Activated naive CD8-positive, alpha-beta T cell treated with anti-CD3 and anti-CD28 coated beads, Interleukin-2, amount 10 ng/mL, durations not matched to agents 7 days and 5 days (primary cell): Measurements from ENCODE around the gene ITPKB. TPM values are rescaled to one million over a fixed set of nuclear protein-coding genes. Genes with fewer than 3 reads are reported as not detected.
A peak's percentile ranks its signal among the peaks of the same experiment; 100 is the strongest.

Experiments
- ATAC-seq: fragments of 150-1000 bp; cut with Tn5 transposase; one replicate; pipeline ENCODE4 v1.10.0; 2021; ENCODE audit warnings: low read depth, moderate library complexity
- POLR2A ChIA-PET: fragments of 350-600 bp; sonication (Branson Sonifier 250); formaldehyde crosslinking; loops from one replicate; lab custom pipeline; 2021; ENCODE audit warnings: antibody characterized with exemption; lab: Charles Lee
- DNase-seq: peaks from one replicate; pipeline ENCODE4 v3.0.0; 2021
- H3K27ac Mint-ChIP-seq: one replicate; pipeline ENCODE4 v1.8.0; 2022; ENCODE audit warnings: mild to moderate bottlenecking, mixed read lengths
- H3K27me3 Mint-ChIP-seq: one replicate; pipeline ENCODE4 v1.8.0; 2022; ENCODE audit warnings: mild to moderate bottlenecking, moderate library complexity, mixed read lengths
- H3K36me3 Mint-ChIP-seq: one replicate; pipeline ENCODE4 v1.8.0; 2021; ENCODE audit warnings: mild to moderate bottlenecking, mixed read lengths
- H3K4me1 Mint-ChIP-seq: one replicate; pipeline ENCODE4 v1.8.0; 2021; ENCODE audit warnings: mixed read lengths
- H3K4me3 Mint-ChIP-seq: one replicate; pipeline ENCODE4 v1.8.0; 2022; ENCODE audit warnings: mild to moderate bottlenecking, moderate library complexity, mixed read lengths
- H3K9me3 Mint-ChIP-seq: one replicate; pipeline ENCODE4 v1.8.0; 2021; ENCODE audit warnings: mixed read lengths
- total RNA-seq, 2 experiments: library from RNA; stranded (reverse); gene quantifications; one replicate each; pipeline ENCODE4 v1.2.3, GENCODE V29; 2021

ITPKB gene
- total RNA-seq, 2 experiments from 2014 or later, result 75.3 to 76.9 TPM

DNA sequence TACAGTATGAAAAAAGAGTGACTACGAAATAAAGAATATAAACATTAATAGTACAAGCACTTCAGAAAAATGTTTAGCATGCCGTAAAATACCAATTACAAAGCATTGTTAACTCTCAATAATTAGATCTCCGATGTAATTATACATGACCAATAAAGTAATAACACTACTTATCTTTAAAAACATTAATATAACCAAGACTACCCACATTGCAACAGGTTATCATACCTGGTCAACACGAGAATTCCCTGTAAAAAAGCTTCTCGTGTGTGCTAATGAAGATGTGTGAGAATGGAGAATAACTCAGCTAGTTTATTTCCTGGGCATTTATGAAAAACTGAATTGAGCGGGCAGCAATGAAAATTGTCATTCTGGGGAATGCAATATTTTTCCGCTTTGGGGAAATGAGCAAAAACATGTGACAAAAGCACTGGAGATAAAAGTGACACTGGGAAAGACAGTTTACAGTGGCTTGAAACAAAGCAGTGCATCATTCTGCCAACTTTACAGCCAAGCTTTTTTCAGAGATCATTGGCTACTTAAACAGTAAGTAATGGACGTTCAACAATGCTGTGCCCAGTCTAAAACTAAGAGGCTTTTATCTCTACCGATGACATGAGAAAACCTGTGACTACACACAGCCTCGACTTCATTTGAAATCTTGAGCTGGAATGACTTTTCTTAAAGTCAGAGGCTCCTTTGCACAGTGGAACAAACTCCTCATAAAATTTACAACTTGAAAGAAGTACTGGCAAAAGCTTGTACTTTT lies 34.7 kb downstream of the ITPKB start:
- DNase-seq (no peak), ATAC-seq (no peak)
- POLR2A ChIA-PET, result interaction anchor here (0.8 to 2.7 kb wide), 9 partner anchors 11 to 62 kb away, joined by 3 to 11 read pairs (median 4); partner anchors contain the start of gene ITPKB
- Mint-ChIP-seq H3K36me3 (peaks cover 23% of the 10 kb centered on the region), H3K4me1 (peaks cover 47% of the 10 kb centered on the region), H3K9me3 (no peaks in the 10 kb centered on the region), H3K27ac (peak overlapping the region; percentile 75), H3K27me3 (no peaks in the 10 kb centered on the region), H3K4me3 (peak overlapping the region; percentile 86)

DNA sequence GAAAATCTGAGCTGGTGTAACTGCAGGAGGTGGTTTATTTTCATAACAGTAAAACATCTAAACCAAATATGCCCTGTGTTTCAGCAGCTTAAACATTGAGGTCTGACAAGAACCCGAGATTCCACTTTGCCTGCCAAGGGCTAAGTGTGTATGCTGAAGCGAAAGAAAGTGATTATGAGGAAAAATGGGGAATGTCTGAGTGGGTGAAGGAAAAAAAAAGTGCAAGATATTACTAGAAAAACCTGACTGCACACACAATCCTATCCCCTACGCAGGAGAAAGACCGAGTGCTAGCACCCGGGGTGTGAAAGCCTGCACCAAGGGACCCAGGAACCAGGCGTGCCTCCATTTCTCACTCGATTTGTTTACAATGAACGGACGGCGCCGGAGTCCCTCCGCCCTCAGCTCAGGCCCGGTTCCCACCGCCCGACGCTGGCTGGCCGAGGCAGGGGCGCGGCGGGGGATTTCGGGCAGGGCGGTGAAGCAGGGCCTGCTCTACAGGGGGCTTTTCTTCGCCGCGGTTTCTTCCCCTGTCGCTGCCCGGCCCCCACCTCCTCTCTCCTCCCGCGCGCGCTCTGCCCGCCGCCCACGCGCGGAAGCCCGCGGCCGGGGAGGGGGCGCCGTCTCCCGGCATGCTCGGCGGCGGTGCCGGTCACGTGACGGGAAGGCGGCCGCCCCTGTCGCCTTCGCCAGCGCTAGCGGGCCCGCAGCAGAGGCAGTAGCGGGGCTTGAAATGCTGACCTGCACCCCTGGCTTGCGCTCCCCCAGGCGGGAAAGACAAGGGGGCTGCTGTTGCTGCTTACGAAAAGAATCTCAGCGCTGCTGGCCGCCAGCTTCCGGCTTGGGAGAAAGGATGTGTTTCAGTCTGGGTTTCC lies 35.9 kb downstream of the ITPKB start:
- H3K4me1 Mint-ChIP-seq, result peaks cover 49% of the 10 kb centered on the region
- no peaks in the 10 kb centered on the region for H3K9me3 Mint-ChIP-seq
- POLR2A ChIA-PET, result interaction anchor here (0.7 to 2.7 kb wide), 18 partner anchors 9 to 70 kb away, joined by 3 to 11 read pairs (median 4); partner anchors contain the start of gene ITPKB
- ATAC-seq, result peak; percentile 82
- H3K27ac Mint-ChIP-seq, result peak overlapping the region; percentile 87
- peaks cover 24% of the 10 kb centered on the region for H3K36me3 Mint-ChIP-seq
- H3K27me3 Mint-ChIP-seq, result no peaks in the 10 kb centered on the region
- DNase-seq, result peak; percentile 88
- H3K4me3 Mint-ChIP-seq, result peak overlapping the region; percentile 86

DNA sequence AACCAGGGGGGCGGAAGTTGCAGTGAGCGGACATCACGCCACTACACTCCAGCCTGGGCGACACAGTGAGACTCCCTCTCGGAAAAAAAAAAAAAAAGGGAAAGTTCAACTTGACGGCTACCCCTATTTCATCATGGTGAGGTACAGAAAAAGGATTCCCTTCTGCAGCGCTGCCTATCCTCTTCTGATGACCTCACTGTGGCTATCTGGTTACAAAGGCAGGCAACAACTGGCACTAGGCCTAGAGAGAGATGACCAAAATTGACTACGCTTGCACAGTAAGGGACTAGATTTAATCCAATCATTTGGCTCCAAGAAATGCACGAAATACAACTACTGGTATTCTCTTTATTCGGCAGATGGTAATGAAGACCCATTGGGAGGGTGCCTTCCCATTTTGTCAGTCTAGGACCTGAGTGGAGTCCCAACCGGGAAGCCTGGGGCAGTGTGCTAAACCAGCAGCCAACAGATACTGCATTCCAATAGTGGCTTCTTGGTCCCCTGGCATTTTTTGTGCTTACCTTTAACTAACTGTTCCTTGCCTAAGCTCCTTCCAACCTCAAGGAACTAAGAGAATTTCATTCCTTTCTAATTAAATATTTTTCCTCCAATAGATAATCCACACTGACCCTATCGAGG lies 36.6 kb downstream of the ITPKB start:
- Mint-ChIP-seq H3K4me1 (peaks cover 51% of the 10 kb centered on the region), H3K9me3 (no peaks in the 10 kb centered on the region), H3K4me3 (peak overlapping the region; percentile 86), H3K36me3 (peaks cover 19% of the 10 kb centered on the region), H3K27ac (peak overlapping the region; percentile 87), H3K27me3 (no peaks in the 10 kb centered on the region)
- POLR2A ChIA-PET, result interaction anchor here (0.7 to 2.7 kb wide), 16 partner anchors 10 to 70 kb away, joined by 3 to 11 read pairs (median 4); partner anchors contain the start of gene ITPKB
- no peak for DNase-seq
- no peak for ATAC-seq

DNA sequence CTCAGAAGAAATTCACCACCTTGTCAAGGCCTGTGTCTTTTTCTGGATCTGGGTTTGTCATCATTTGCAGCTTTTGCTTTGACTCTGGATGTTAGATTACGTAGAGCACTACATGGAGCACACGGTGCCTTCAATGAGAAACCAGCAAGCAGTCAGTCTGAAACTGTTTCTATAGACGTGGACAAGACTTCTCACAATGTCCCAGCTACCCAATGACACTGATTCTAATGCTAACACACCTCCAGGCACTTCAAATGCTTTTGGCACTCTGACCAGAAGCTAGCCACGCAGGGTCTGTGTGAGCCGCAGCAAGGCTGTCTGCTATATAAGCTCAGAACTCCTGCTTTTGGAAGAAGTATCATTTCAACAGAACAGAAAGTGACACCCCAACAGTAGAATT lies 38.2 kb downstream of the ITPKB start:
- Mint-ChIP-seq H3K4me3 (no peak overlapping the region), H3K27me3 (no peaks in the 10 kb centered on the region), H3K4me1 (peaks cover 63% of the 10 kb centered on the region), H3K9me3 (no peaks in the 10 kb centered on the region), H3K27ac (peak overlapping the region; percentile 45), H3K36me3 (peaks cover 20% of the 10 kb centered on the region)
- ATAC-seq, result no peak
- no peak for DNase-seq
- POLR2A ChIA-PET, result interaction anchor here (0.7 to 1.6 kb wide), 3 partner anchors 8 to 38 kb away, joined by 3 to 4 read pairs (median 3); partner anchors contain the start of gene ITPKB

DNA sequence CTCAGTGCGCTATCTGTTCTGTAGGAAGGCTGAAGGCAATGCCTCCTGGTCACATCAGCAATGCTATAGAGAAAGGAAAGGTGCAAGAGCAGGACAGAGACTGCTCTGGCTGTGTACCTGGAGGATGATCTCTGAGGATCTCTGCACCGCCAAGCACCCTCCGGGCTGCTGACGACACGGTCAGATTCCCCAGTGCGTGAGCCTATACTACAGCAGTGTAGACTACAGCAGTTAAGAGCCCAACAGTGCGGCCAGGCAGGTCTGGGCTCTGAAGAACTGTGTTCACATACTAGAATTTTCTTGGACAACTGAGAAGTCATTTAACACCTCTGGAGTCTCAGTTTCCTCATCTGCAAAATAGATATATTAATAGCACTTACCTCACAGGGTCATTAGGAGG lies 39.9 kb downstream of the ITPKB start:
- Mint-ChIP-seq H3K4me1 (peaks cover 63% of the 10 kb centered on the region), H3K9me3 (no peaks in the 10 kb centered on the region), H3K27me3 (no peaks in the 10 kb centered on the region), H3K27ac (peak overlapping the region; percentile 14), H3K36me3 (peaks cover 11% of the 10 kb centered on the region), H3K4me3 (no peak overlapping the region)
- POLR2A ChIA-PET, result interaction anchor here (1.1 kb wide), 1 partner anchor 57 kb away, joined by 3 read pairs; no protein-coding TSS in a partner anchor
- DNase-seq (no peak), ATAC-seq (no peak)

DNA sequence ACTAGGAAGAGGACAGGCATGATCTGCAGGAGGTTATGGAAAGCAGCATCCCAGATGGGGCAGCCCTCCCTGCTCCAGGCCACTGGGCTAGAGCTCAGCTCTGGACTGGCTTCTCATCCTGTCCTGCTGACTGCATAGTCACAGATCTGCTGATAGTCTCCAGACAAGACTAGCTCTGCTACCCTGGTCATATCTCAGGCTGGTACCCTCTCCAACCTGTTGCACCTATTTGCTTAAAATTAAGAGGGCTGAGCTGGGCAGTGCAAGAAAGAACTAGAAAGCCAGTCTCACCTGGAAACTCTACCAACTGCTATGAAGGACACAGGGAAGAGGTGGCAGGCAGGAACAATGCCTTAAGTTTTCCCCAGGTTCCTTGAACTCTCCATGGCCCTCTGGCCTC lies 40.4 kb downstream of the ITPKB start:
- POLR2A ChIA-PET, result interaction anchor here (1.1 kb wide), 1 partner anchor 57 kb away, joined by 3 read pairs; no protein-coding TSS in a partner anchor
- Mint-ChIP-seq H3K36me3 (peaks cover 16% of the 10 kb centered on the region), H3K9me3 (no peaks in the 10 kb centered on the region), H3K4me3 (no peak overlapping the region), H3K27ac (peak overlapping the region; percentile 14), H3K4me1 (peaks cover 63% of the 10 kb centered on the region), H3K27me3 (no peaks in the 10 kb centered on the region)
- DNase-seq (no peak), ATAC-seq (no peak)

DNA sequence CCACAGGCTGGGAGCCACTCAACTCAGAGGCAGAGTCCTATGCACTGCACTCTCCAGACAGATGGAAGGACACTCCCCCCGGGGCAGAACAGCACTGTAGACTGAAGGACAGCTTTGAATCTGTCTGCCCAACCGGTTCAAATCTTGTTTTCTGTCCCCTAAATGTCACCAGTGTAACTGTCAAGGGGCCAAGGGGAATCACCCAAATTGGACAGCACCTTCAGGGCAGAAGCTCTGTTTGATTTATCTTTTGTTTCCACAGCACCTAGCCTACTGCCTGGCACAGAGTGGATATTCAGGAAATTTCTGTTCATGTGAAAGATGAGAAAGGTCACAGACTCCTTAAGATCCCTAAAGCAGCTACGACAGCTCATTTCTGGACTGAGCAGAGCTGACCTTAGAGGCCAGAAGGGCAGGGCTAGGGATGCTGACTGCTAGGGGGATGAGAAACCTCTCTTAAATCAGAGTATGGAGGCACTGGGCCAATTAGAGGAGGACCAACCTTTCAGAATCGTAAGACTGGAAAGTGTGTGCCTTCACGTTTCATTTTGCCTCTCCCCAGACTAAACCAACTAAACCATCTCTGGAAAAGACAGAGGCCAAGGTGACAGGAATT lies 41.0 kb downstream of the ITPKB start:
- ATAC-seq (peak; percentile 20), DNase-seq (no peak)
- H3K9me3 Mint-ChIP-seq, result no peaks in the 10 kb centered on the region
- no peaks in the 10 kb centered on the region for H3K27me3 Mint-ChIP-seq
- peaks cover 67% of the 10 kb centered on the region for H3K4me1 Mint-ChIP-seq
- POLR2A ChIA-PET, result no interaction called here
- H3K27ac Mint-ChIP-seq, result no peak overlapping the region
- no peak overlapping the region for H3K4me3 Mint-ChIP-seq
- H3K36me3 Mint-ChIP-seq, result peaks cover 16% of the 10 kb centered on the region

DNA sequence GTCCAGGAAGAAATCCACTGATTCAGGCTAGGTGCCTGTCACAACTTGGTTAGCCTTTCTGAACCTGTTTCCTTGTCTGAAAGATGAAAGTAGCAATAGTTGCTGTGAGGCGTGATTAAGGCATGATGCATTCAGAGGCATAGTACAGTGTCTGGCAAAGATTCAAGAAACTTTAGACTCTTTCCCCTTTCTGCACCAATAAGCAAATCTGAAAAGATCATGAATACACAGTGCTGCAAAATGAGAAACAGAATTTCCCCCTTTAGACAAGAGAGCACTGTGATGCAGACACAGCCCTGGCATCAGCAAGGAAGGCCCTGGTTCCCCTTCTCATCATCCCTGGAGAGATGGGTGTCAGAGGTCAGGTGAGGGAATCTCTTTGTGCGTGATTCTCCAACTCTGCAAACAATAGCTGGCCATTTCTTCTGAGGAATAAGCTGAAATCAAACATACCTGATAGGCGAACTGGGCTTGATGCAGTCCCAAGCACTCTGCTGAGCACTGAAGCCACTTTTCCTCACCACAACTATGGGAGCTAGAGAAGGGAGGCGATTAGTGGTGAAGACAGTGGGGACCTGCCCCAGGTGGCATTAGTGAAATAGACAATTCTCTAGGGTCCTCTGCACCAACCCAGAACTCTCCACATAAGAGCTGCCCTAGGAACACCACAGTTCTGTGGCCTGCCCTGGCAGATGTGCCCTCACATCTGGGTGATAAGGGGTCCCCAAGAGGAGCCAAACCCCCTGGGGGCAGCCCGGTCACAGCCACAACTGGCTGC lies 41.7 kb downstream of the ITPKB start:
- Mint-ChIP-seq H3K36me3 (peaks cover 18% of the 10 kb centered on the region), H3K4me1 (peaks cover 67% of the 10 kb centered on the region), H3K27me3 (no peaks in the 10 kb centered on the region), H3K9me3 (no peaks in the 10 kb centered on the region), H3K4me3 (no peak overlapping the region), H3K27ac (peak overlapping the region; percentile 45)
- ATAC-seq (peak; percentile 7), DNase-seq (no peak)
- POLR2A ChIA-PET, result no interaction called here

DNA sequence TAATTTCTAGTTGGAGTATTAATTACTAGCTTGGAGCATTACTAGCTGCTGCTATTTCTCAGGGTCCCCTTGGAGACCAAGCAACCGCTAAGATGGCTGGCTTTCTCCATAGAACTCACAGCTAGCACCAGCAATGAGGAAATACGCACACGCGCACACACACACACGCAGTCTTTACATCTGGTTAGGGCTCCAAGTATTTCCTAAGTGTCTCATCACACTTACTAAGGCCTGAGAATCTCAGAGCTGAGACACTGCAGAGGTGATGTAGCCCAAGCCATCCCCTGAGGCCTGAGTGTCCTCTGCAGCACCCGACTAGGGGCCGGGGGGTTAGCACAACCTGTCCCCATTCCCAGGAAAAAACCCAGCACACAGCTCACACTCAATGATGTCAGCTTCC lies 42.5 kb downstream of the ITPKB start:
- H3K9me3 Mint-ChIP-seq, result no peaks in the 10 kb centered on the region
- DNase-seq (no peak), ATAC-seq (no peak)
- H3K4me3 Mint-ChIP-seq, result no peak overlapping the region
- H3K4me1 Mint-ChIP-seq, result peaks cover 69% of the 10 kb centered on the region
- peaks cover 15% of the 10 kb centered on the region for H3K36me3 Mint-ChIP-seq
- H3K27me3 Mint-ChIP-seq, result no peaks in the 10 kb centered on the region
- POLR2A ChIA-PET, result interaction anchor here (1.2 kb wide), 1 partner anchor 9 kb away, joined by 3 read pairs; no protein-coding TSS in a partner anchor
- H3K27ac Mint-ChIP-seq, result no peak overlapping the region

DNA sequence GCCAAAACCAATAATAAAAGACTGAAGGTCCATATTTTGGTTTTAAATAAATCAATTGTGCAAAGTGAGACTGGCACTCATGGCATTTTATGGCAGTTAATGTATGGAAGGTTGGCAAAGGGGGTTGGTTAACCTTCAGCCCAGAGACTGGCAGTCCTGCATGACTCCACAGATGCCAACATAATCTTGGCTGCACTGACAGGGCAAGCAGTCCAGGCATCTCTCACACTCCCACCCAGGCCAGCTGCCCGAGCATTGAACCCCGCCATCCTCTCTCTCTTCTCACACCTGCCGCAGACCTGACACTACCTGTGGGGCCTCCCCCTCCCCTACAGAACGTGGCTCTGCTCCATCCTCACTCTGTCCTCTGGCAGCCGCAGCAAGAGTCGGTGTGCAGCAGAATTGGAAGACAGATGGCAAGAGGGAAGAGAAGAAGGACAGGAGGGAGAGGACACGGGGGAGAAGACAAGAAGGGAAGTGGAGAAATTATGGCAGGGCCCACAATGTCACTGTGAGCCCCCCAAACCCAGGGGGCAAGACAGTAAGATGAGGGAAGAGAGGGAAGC lies 43.7 kb downstream of the ITPKB start:
- H3K27me3 Mint-ChIP-seq, result no peaks in the 10 kb centered on the region
- H3K27ac Mint-ChIP-seq, result peak overlapping the region; percentile 18
- DNase-seq (no peak), ATAC-seq (no peak)
- H3K4me1 Mint-ChIP-seq, result peaks cover 73% of the 10 kb centered on the region
- H3K36me3 Mint-ChIP-seq, result peaks cover 14% of the 10 kb centered on the region
- POLR2A ChIA-PET, result interaction anchor here (1.1 to 1.2 kb wide), 2 partner anchors 8 to 13 kb away, joined by 3 read pairs; no protein-coding TSS in a partner anchor
- H3K9me3 Mint-ChIP-seq, result no peaks in the 10 kb centered on the region
- H3K4me3 Mint-ChIP-seq, result no peak overlapping the region

DNA sequence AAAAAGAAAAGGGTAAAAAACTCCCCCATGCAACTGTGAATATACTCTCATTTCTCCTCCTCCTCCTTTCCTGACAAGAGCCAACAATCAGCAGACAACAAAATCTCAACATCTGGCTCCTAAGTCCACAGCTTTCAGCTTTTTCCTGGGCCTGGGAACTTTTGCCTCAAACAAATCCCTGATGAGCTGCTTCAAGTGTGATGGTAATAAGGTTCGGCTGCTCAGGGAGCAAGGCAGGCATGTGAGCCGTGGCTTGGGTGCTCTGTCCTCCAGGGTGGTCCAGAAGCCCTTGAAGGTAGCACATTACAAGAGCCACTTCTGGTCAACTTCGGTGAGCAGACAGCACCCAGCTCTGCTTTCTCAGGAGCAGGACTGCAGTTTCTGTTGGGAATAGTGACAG lies 46.3 kb downstream of the ITPKB start:
- POLR2A ChIA-PET, result interaction anchor here (0.8 to 1.3 kb wide), 4 partner anchors 9 to 59 kb away, joined by 3 to 6 read pairs (median 3); no protein-coding TSS in a partner anchor
- ATAC-seq, result no peak
- Mint-ChIP-seq H3K4me1 (peaks cover 76% of the 10 kb centered on the region), H3K36me3 (peaks cover 23% of the 10 kb centered on the region), H3K4me3 (no peak overlapping the region), H3K27ac (peak overlapping the region; percentile 4), H3K9me3 (no peaks in the 10 kb centered on the region), H3K27me3 (no peaks in the 10 kb centered on the region)
- no peak for DNase-seq
